ENCODE measurements around the gene UGT1A9. TPM values are rescaled to one million over a fixed set of nuclear protein-coding genes. Genes with fewer than 3 reads are reported as not detected.
"Not testable (repeated sequence)": the region's sequence is repeated elsewhere in the genome, so short reads cannot be mapped to it uniquely, and the experiment has no call there.

UGT1A9 gene
- total RNA-seq, 2 donors from 2014 or later = not detected

GRCh38 chr2:233712611-233713261 is 41.0 kb downstream of the UGT1A9 start, which contains the start of gene UGT1A5:
UGT1A5 (plus strand) TSS chr2:233712907; CDS start chr2:233712992, 85 bp downstream.
- Histone ChIP-seq H3K4me3 (no peak within 1 kb of the TSS), H3K4me1 (no peaks in the 10 kb centered on the region), H3K36me3 (replicated peaks in 1 of 2; ENCODE audit: insufficient read depth in 1 of 2, low read depth in 2 of 2) (no peaks in the 10 kb centered on the region), H3K9me3 (no peaks in the 10 kb centered on the region), H3K27ac (no peak within 1 kb of the TSS), H3K27me3 (no peaks in the 10 kb centered on the region)
- DNase-seq (no peak), ATAC-seq (no peak)
- 53 to 61% methylated on average over 14 of the region's 14 CpGs for WGBS, 2 donors
- no peak for TF ChIP-seq POLR2A (IDR thresholded peaks at IDR 0.05)
- TF ChIP-seq CTCF (IDR thresholded peaks at IDR 0.05) = no peak
- intact Hi-C loops (cut with DNase I) = no loop called here

GRCh38 chr2:233713262-233713615 is 41.5 kb downstream of the UGT1A9 start:
- Histone ChIP-seq H3K27me3 (no peaks in the 10 kb centered on the region), H3K36me3 (replicated peaks in 1 of 2; ENCODE audit: insufficient read depth in 1 of 2, low read depth in 2 of 2) (no peaks in the 10 kb centered on the region), H3K9me3 (no peaks in the 10 kb centered on the region), H3K4me3 (no peak overlapping the region), H3K27ac (no peak overlapping the region), H3K4me1 (no peaks in the 10 kb centered on the region)
- intact Hi-C loops (cut with DNase I) = no loop called here
- ATAC-seq (no peak), DNase-seq (no peak)
- TF ChIP-seq CTCF (IDR thresholded peaks at IDR 0.05) (no peak), POLR2A (IDR thresholded peaks at IDR 0.05) (no peak)
- WGBS, 2 donors = 50 to 67% methylated on average over 7 of the region's 7 CpGs

DNA sequence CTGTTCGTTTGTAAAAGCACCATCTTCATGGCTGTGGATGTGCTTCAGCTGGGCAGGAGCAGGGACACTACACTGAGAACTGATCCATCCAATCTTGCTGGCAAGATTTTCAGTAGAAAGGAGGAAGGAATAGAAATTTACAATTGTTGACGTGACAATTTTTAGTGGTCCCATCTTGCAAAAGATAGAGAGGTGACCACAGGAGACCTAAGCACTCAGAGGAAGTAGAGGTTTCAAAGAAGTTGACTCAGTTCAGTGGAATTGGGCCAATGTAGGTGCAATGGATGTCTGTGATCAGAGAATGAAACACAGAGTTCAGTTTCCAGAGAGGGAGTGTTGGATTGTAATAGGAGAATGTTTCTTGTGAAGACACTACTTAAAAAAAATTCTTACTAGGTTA is 42.4 kb downstream of the UGT1A9 start:
- Histone ChIP-seq H3K27ac (no peak overlapping the region), H3K27me3 (no peaks in the 10 kb centered on the region), H3K4me1 (no peaks in the 10 kb centered on the region), H3K36me3 (replicated peaks in 1 of 2; ENCODE audit: insufficient read depth in 1 of 2, low read depth in 2 of 2) (no peaks in the 10 kb centered on the region), H3K4me3 (no peak overlapping the region), H3K9me3 (no peaks in the 10 kb centered on the region)
- no peak for ATAC-seq
- intact Hi-C loops (cut with DNase I) = no loop called here
- DNase-seq = no peak
- TF ChIP-seq POLR2A (IDR thresholded peaks at IDR 0.05) = no peak
- no peak for TF ChIP-seq CTCF (IDR thresholded peaks at IDR 0.05)
- 49 to 57% methylated on average over 2 of the region's 2 CpGs for WGBS, 2 donors

DNA sequence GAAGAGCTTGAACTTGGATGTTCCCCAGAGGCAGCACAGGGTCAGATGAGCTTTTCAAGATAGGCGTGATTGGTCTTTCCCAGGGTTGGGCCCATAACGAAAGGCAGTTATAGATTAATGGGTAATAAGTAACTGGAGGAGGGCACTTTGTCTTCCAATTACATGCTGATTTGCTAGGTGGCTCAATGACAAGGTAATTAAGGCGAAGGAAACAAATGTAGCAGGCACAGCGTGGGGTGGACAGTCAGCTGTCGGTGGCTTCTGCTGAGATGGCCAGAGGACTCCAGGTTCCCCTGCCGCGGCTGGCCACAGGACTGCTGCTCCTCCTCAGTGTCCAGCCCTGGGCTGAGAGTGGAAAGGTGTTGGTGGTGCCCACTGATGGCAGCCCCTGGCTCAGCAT is 46.9 kb downstream of the UGT1A9 start, which contains the start of gene UGT1A4:
UGT1A4 (plus strand) TSS at position 185 of the 400 bp plus-strand sequence; CDS start at position 270, 85 bp downstream.
- Histone ChIP-seq H3K4me3 (no peak within 1 kb of the TSS), H3K9me3 (no peaks in the 10 kb centered on the region), H3K27ac (no peak within 1 kb of the TSS), H3K27me3 (no peaks in the 10 kb centered on the region), H3K4me1 (no peaks in the 10 kb centered on the region), H3K36me3 (replicated peaks in 1 of 2; ENCODE audit: insufficient read depth in 1 of 2, low read depth in 2 of 2) (no peaks in the 10 kb centered on the region)
- 62 to 69% methylated on average over 4 to 7 of the region's 7 CpGs for WGBS, 2 donors
- no peak for ATAC-seq
- DNase-seq = no peak
- intact Hi-C loops (cut with DNase I) = no loop called here
- TF ChIP-seq POLR2A (IDR thresholded peaks at IDR 0.05) = no peak
- no peak for TF ChIP-seq CTCF (IDR thresholded peaks at IDR 0.05)

DNA sequence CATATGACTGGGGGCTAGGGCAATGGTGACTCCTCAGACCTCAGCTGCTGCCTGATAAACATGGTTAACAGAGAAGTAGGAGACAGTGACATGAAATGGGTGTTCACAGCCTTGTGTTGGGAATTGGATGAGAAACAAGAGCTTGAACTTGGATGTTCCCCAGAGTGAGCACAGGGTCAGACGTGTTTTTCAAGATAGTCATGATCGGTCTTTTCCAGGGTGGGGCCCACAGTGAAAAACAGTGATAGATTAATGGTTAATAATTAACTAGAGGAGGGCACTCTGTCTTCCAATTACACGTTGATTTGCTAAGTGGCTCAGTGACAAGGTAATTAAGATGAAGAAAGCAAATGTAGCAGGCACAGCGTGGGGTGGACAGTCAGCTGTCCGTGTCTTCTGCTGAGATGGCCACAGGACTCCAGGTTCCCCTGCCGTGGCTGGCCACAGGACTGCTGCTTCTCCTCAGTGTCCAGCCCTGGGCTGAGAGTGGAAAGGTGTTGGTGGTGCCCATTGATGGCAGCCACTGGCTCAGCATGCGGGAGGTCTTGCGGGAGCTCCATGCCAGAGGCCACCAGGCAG is 57.1 kb downstream of the UGT1A9 start, which contains the start of gene UGT1A3:
UGT1A3 (plus strand) TSS at position 320 of the 579 bp plus-strand sequence; CDS start at position 405, 85 bp downstream.
- ATAC-seq = no peak
- intact Hi-C loops (cut with DNase I) = no loop called here
- Histone ChIP-seq H3K36me3 (replicated peaks in 1 of 2; ENCODE audit: insufficient read depth in 1 of 2, low read depth in 2 of 2) (no peaks in the 10 kb centered on the region), H3K4me3 (no peak within 1 kb of the TSS), H3K27ac (no peak within 1 kb of the TSS), H3K4me1 (no peaks in the 10 kb centered on the region), H3K9me3 (no peaks in the 10 kb centered on the region), H3K27me3 (no peaks in the 10 kb centered on the region)
- WGBS, 2 donors = 57 to 63% methylated on average over 8 of the region's 8 CpGs
- TF ChIP-seq CTCF (IDR thresholded peaks at IDR 0.05) (no peak), POLR2A (IDR thresholded peaks at IDR 0.05) (no peak)
- no peak for DNase-seq

- intact Hi-C loops (cut with DNase I); H3K4me3 ChIP-seq; H3K9me3 ChIP-seq; ATAC-seq; H3K4me1 ChIP-seq; H3K36me3 ChIP-seq (replicated peaks in 1 of 2; ENCODE audit: insufficient read depth in 1 of 2, low read depth in 2 of 2); H3K27me3 ChIP-seq; DNase-seq; H3K27ac ChIP-seq: not testable (repeated sequence)
- 70 to 77% methylated on average over 10 to 14 of the region's 14 CpGs for WGBS, 2 donors
Observed at GRCh38 chr2:233736868-233737653, 65.4 kb downstream of the UGT1A9 start.
